K562 (cell line): ENCODE results near the gene CYP46A1.

Experiments used
- BHLHE40 ChIP-seq: IDR thresholded peaks from 2 replicates; pipeline ENCODE4 v1.6.1; 2011; ENCODE audit warnings: low read length, improper control_type of control experiment
- CBFA2T3 ChIP-seq: fragments of 450-650 bp; IDR thresholded peaks from 2 replicates; pipeline ENCODE4 v1.6.1; 2017
- MEF2A ChIP-seq: IDR thresholded peaks from 2 replicates; pipeline ENCODE4 v1.6.1; 2011; ENCODE audit warnings: low read depth, mild to moderate bottlenecking, low read length, moderate library complexity; ENCODE audit not compliant: control insufficient read depth
- POLR2B ChIP-seq: fragments of 450-650 bp; IDR thresholded peaks from 2 replicates; pipeline ENCODE4 v1.6.1; 2018; ENCODE audit warnings: low read depth; ENCODE audit not compliant: partially characterized antibody
- SMARCB1 ChIP-seq: IDR thresholded peaks from 2 replicates; pipeline ENCODE4 v1.6.1; 2011; ENCODE audit warnings: improper control_type of control experiment, low read depth; ENCODE audit not compliant: insufficient read length
- XRCC3 ChIP-seq: fragments of 450-650 bp; IDR thresholded peaks from 2 replicates; pipeline ENCODE4 v1.6.1; 2017; ENCODE audit warnings: mild to moderate bottlenecking, moderate library complexity
- YY1 ChIP-seq, 3 experiments: IDR thresholded peaks; 2 replicates each; pipeline ENCODE4 v1.6.1; 2011; ENCODE audit warnings: low read length in 2 of 3, mild to moderate bottlenecking in 2 of 3, moderate library complexity in 2 of 3, borderline replicate concordance in 1 of 3, control low read depth in 1 of 3, low read depth in 1 of 3; ENCODE audit not compliant: insufficient read depth in 3 of 3, insufficient replicate concordance in 2 of 3, control insufficient read depth in 1 of 3, insufficient read length in 1 of 3; ENCODE audit errors: extremely low read depth in 1 of 3
- ZFPM2 ChIP-seq: fragments of 250-450 bp; sonication (Bioruptor Pico); IDR thresholded peaks from 2 replicates; pipeline ENCODE4 v1.5.1; 2022; ENCODE audit warnings: mild to moderate bottlenecking
- TF ChIP-seq, protein P1 (sequence below), 3 experiments: IDR thresholded peaks in 2 of 3; conservative IDR thresholded peaks in 1 of 3; 2 replicates each; pipeline ENCODE4 v1.5.1; 2011 to 2012; ENCODE audit warnings: low read length in 3 of 3, mild to moderate bottlenecking in 3 of 3, control low read depth in 2 of 3, improper control_type of control experiment in 1 of 3, inconsistent platforms in 1 of 3, low read depth in 1 of 3, mixed read lengths in 1 of 3, moderate library complexity in 1 of 3; ENCODE audit not compliant: insufficient read depth in 2 of 3
- TF ChIP-seq, protein P2 (sequence below): IDR thresholded peaks from 2 replicates; pipeline ENCODE4 v1.6.1; 2012; ENCODE audit warnings: low read depth, low read length, improper control_type of control experiment, borderline replicate concordance

GRCh38 chr14:99755068-99755405 is 70.9 kb downstream of the CYP46A1 start:
- TF ChIP-seq, protein P1, sequence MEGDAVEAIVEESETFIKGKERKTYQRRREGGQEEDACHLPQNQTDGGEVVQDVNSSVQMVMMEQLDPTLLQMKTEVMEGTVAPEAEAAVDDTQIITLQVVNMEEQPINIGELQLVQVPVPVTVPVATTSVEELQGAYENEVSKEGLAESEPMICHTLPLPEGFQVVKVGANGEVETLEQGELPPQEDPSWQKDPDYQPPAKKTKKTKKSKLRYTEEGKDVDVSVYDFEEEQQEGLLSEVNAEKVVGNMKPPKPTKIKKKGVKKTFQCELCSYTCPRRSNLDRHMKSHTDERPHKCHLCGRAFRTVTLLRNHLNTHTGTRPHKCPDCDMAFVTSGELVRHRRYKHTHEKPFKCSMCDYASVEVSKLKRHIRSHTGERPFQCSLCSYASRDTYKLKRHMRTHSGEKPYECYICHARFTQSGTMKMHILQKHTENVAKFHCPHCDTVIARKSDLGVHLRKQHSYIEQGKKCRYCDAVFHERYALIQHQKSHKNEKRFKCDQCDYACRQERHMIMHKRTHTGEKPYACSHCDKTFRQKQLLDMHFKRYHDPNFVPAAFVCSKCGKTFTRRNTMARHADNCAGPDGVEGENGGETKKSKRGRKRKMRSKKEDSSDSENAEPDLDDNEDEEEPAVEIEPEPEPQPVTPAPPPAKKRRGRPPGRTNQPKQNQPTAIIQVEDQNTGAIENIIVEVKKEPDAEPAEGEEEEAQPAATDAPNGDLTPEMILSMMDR (IDR thresholded peaks at IDR 0.05 in 2 of 3, conservative IDR thresholded peaks at IDR 0.05 in 1 of 3; ENCODE audit: insufficient read depth in 2 of 3, low read depth in 1 of 3, low read length in 3 of 3), result no peak
- TF ChIP-seq YY1 (IDR thresholded peaks at IDR 0.05; ENCODE audit: borderline replicate concordance in 1 of 3, control insufficient read depth in 1 of 3, extremely low read depth in 1 of 3, insufficient read depth in 3 of 3, insufficient read length in 1 of 3, insufficient replicate concordance in 2 of 3, low read depth in 1 of 3, low read length in 2 of 3) (no peak), POLR2B (no peak), CBFA2T3 (no peak), ZFPM2 (CRISPR knock-in tag) (no peak), XRCC3 (no peak), SMARCB1 (no peak), BHLHE40 (no peak), MEF2A (no peak)
- TF ChIP-seq, protein P2, sequence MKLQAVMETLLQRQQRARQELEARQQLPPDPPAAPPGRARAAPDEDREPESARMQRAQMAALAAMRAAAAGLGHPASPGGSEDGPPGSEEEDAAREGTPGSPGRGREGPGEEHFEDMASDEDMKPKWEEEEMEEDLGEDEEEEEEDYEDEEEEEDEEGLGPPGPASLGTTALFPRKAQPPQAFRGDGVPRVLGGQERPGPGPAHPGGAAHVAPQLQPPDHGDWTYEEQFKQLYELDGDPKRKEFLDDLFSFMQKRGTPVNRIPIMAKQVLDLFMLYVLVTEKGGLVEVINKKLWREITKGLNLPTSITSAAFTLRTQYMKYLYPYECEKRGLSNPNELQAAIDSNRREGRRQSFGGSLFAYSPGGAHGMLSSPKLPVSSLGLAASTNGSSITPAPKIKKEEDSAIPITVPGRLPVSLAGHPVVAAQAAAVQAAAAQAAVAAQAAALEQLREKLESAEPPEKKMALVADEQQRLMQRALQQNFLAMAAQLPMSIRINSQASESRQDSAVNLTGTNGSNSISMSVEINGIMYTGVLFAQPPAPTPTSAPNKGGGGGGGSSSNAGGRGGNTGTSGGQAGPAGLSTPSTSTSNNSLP, result no peak
